SK-N-MC (cell line): ENCODE data around the gene GNG12.

ENCODE experiments used
- EZH2 ChIP-seq: fragments of 200-600 bp; sonication (generic); IDR thresholded peaks from one replicate; pipeline ENCODE4 v1.6.1; 2017; ENCODE audit warnings: antibody characterized with exemption
- FOXP2 ChIP-seq: optimal IDR thresholded peaks from 2 replicates; pipeline ENCODE3; 2011; ENCODE audit warnings: mild to moderate bottlenecking, moderate library complexity; ENCODE audit not compliant: insufficient read depth; ENCODE audit errors: extremely low read length, control extremely low read depth
- POLR2AphosphoS5 ChIP-seq: IDR thresholded peaks from 2 replicates; pipeline ENCODE4 v1.6.1; 2012; ENCODE audit warnings: mild to moderate bottlenecking, low read depth, low read length, borderline replicate concordance

GRCh38 chr1:67839826-67840225, 6.6 kb upstream of the GNG12 start:
- TF ChIP-seq EZH2 = no peak
- no peak for TF ChIP-seq POLR2AphosphoS5
- TF ChIP-seq FOXP2 = no peak
